ENCODE measurements around the gene SLC25A27.
A peak's percentile ranks its signal among the peaks of the same experiment; 100 is the strongest.

The SLC25A27 gene

DNA sequence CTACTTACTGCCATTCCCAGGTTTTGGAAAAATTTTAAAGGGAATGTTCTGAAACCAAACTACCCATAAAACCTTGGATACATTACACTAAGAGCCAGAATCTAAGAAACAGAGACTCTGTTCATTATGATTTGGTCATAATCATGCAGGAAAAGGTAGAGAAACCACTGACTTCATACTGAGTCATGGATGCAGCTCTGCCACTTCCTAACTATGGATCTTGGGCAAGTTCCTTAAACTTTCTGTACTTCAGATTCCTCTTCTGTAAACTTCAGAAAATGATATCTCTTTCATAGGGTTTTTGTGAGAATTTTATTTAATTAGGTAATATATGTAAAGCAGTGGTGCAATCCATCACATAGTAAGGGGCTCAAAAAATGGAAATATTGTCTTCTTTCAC is 62.4 kb downstream of the SLC25A27 start:
- DNase-seq (ENCODE audit: low read depth), result no peak

GRCh38 chr6:46719099-46719498 is 66.3 kb downstream of the SLC25A27 start:
- peak; percentile 30 for DNase-seq (ENCODE audit: low read depth)

DNA sequence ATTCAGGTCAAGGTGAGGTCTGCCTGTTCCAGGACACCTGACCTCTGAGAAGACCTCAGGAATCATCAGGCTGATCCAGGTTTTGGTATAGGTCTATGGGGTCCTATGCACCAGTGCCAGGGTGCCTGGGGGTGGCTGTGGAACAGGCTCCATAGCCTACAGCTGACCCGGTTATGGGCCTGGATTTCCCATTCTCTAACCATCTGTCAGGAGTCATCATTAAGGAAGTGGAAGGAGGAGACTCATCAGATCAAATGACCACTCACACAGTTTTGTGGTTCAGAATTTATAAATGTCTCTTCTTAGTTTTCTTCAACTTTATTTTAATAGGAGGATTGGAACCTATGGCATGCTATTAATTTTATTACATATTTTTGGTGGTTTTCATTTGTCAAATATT is 67.6 kb downstream of the SLC25A27 start:
- no peak for DNase-seq (ENCODE audit: low read depth)
